Subcutaneous abdominal adipose tissue (tissue), 5 donors: ENCODE results near the gene DDHD1.

Experiments used
- H3K27ac ChIP-seq: one replicate; pipeline ENCODE4 v1.7.0; 2013; ENCODE audit warnings: low read depth, mild to moderate bottlenecking, inconsistent platforms, low read length, moderate library complexity
- H3K27me3 ChIP-seq, 5 donors: one replicate each; pipeline ENCODE4 v1.7.0; 2013; ENCODE audit warnings: low read length in 5 of 5, inconsistent platforms in 1 of 5; ENCODE audit not compliant: control insufficient read depth in 5 of 5, insufficient read depth in 4 of 5
- H3K36me3 ChIP-seq, 5 donors: one replicate each; pipeline ENCODE4 v1.7.0; 2013; ENCODE audit warnings: low read length in 5 of 5; ENCODE audit not compliant: control insufficient read depth in 5 of 5, insufficient read depth in 5 of 5
- H3K4me1 ChIP-seq, 5 donors: one replicate each; pipeline ENCODE4 v1.7.0; 2013; ENCODE audit warnings: low read length in 5 of 5, mild to moderate bottlenecking in 3 of 5, moderate library complexity in 1 of 5; ENCODE audit not compliant: control insufficient read depth in 5 of 5, insufficient read depth in 5 of 5
- H3K4me3 ChIP-seq, 5 donors: one replicate each; pipeline ENCODE4 v1.7.0; 2013; ENCODE audit warnings: low read length in 5 of 5, low read depth in 1 of 5
- H3K9ac ChIP-seq, 5 donors: one replicate each; pipeline ENCODE4 v1.7.0; 2013; ENCODE audit warnings: low read length in 5 of 5, mild to moderate bottlenecking in 4 of 5, moderate library complexity in 3 of 5
- H3K9me3 ChIP-seq, 5 donors: one replicate each; pipeline ENCODE4 v1.7.0; 2013; ENCODE audit warnings: low read length in 5 of 5; ENCODE audit not compliant: control insufficient read depth in 5 of 5
- donor health status: healthy.
- donor health status: healthy.
- donor health status: healthy.
- donor health status: healthy.
- donor health status: healthy.

Gene DDHD1

DNA sequence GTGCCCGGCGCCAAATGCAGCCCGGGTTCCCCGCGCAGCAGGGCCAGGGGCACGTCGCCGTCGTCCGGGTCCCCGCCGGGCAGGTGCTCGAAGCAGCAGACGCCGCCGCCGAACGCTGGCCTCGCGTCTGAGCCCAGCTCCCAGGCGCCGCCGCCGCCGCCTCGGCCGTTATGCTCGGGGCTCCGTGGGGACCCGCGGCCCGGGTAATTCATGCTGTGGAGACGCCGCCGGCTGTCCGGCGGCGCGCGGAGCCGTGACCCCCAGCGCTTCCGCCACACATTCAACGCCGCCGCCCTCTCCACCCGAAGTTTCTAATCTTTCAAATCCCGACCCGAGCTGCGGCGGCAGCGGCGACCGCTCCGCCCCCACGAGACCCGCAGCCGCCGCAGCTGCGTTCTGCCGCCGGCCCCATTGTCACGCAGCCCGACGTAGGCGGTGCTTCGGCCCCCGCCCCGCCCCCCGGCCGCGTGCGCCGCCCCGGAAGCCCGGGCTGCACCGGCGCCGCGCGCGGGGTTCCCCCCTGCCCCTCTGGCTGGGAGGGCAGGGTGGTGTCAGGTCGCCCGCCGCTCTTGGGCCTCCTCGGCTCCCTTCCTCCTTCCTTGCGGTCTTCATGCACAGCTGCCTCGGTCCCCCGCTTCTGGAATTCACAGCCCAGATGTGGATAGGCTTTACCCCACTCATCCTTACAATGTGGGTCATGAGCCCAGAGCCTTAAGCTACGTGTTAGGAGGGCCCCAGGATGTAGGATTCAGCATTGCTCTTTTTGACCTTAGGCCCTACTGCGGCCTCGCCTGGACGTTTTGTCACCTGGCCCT is at the start of gene DDHD1:
TSS of gene DDHD1 (minus strand) at position 437 of the 815 bp plus-strand sequence. CDS start at position 212, 225 bp downstream.
- Histone ChIP-seq H3K9me3 (no peaks in the 10 kb centered on the region), H3K4me1 (peaks cover 0 to 36% (median 30%) of the 10 kb centered on the region in 5 donors), H3K9ac (peak within 1 kb of the TSS in 4 of 5 donors; percentile 67 to 91 (median 83)), H3K36me3 (no peaks in the 10 kb centered on the region), H3K27me3 (no peaks in the 10 kb centered on the region), H3K4me3 (peak within 1 kb of the TSS; percentile 73 to 95 (median 86)), H3K27ac (peak within 1 kb of the TSS; percentile 73)

DNA sequence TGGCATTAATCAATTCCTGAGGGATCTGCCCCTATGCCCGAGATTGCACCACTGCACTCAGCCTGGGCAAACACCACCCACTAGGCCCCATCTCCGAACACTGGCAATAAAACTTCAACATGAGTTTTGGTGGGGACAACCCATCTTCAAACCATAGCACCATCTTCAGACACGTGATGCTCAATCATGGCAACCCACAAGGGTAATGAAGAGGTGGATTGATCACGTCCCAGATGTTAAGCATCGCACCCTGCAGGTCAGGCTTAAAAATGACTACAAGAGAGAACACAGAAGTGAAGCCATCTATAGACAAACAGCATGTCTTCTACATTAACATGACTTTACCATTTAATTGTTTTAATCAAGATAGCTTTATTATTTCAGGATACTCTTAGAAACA is 42.8 kb upstream of the DDHD1 start:
- no peak overlapping the region for H3K27ac ChIP-seq
- no peaks in the 10 kb centered on the region for H3K27me3 ChIP-seq

DNA sequence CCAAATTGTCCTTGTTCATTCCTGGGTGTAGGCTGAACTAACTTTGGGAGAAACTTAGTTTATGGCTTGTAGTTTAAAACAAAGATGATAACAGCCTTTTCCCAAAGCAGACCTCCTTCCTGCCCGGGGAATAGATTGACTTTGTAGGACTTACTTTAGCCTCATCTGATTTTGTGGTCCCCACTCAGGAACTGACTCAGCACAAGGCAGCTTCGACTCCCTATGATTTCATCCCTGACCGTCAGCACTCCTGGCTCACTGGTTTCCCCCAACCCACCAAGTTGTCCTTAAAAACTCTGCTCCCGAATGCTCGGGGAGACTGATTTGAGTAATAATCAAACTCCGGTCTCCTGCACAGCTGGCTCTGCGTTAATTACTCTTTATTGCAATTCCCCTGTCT is 40.1 kb upstream of the DDHD1 start:
- Histone ChIP-seq H3K36me3 (no peaks in the 10 kb centered on the region), H3K9me3 (no peaks in the 10 kb centered on the region), H3K9ac (no peak overlapping the region), H3K27ac (no peak overlapping the region), H3K27me3 (no peaks in the 10 kb centered on the region), H3K4me1 (peaks cover 0 to 6% (median 0%) of the 10 kb centered on the region in 5 donors), H3K4me3 (no peak overlapping the region)

More for the DNA sequence above, 42.8 kb upstream of the DDHD1 start:
- Histone ChIP-seq H3K9ac (no peak overlapping the region), H3K9me3 (no peaks in the 10 kb centered on the region), H3K4me3 (no peak overlapping the region), H3K36me3 (no peaks in the 10 kb centered on the region), H3K4me1 (peaks cover 0 to 6% (median 0%) of the 10 kb centered on the region in 5 donors)

DNA sequence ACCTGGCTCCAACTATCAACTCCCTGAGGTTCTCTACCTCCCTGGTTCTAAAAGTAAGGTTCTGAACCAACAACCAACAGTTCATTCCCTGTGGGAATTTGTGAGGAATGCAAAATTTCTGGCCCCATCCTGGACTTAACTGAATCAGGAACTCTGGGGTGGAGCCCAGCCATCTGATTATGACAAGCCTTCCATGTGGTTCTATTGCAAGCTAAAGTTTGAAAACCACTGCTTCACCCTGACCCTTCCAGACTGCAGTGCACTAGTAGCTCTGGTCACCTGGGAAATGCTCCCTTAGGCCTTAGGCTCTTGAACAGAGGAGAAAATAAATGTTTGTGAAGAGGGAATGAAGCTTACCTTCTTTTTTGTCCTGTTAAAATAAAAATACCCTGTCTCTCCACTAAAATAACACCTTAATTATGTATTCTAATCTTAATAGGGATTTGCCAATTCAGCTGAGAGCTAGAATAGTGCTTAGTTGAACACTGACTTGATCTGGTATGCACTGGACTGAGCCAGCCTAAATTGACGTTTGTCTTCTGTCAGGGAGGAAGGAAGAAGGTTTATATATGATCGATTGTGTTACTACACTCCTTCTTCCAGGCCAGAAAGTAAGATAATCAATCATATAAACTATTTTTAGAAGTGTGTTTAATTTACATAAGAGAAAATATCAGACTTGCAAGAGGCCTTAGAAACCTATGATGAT is 39.1 kb upstream of the DDHD1 start:
- H3K36me3 ChIP-seq, result no peaks in the 10 kb centered on the region
- H3K4me3 ChIP-seq, result no peak overlapping the region
- H3K9ac ChIP-seq, result no peak overlapping the region
- H3K27me3 ChIP-seq, result no peaks in the 10 kb centered on the region
- peaks cover 0 to 6% (median 0%) of the 10 kb centered on the region in 5 donors for H3K4me1 ChIP-seq
- H3K9me3 ChIP-seq, result no peaks in the 10 kb centered on the region
- H3K27ac ChIP-seq, result no peak overlapping the region

DNA sequence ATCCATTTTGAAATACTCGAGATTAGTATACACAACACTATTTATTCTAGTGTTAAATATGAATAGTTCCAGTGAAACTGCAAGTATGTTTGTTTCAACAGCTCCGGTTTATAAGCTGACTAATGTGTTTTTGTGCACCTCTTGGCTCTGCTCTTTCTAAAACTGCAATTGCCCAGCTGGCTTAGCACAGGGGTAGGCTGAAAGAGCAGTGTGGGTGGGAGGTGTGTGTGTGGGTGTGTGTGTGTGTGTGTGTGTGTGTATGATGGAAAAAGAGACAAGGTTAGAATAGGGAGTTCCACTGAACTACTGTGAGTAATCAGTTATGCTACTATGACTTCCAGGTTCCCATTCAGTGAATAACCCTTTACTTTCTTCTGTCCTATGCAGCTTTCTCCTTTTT is 37.8 kb upstream of the DDHD1 start:
- H3K27me3 ChIP-seq, result no peaks in the 10 kb centered on the region
- no peak overlapping the region for H3K4me3 ChIP-seq
- H3K9ac ChIP-seq, result no peak overlapping the region
- H3K9me3 ChIP-seq, result no peaks in the 10 kb centered on the region
- peaks cover 0 to 6% (median 0%) of the 10 kb centered on the region in 5 donors for H3K4me1 ChIP-seq
- H3K36me3 ChIP-seq, result no peaks in the 10 kb centered on the region
- no peak overlapping the region for H3K27ac ChIP-seq

DNA sequence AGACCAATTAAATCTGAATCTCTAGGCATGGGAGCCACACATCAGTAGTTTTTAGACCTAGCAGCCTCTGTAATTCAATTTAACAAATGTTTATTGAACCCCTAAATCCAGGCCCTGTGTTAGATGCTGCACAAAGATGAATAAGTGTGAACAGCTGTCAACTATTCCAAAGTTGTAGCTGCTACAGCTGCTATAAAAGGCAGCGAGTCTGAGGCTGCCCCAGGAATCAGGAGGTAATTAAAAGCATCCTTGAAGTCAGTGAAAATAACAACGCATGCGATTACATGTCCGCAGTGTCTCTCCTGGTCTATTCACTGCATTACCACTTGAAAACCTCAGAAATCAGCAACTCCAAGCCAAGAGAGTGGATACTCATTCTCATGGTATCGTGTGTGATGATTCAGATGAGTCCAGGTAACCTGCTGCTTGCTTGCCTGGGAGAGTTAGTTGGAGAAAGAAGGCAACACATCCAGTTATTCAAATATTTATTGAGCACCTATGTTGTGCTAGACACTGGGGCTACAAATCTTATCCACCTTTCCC is 34.9 kb upstream of the DDHD1 start:
- H3K36me3 ChIP-seq, result no peaks in the 10 kb centered on the region

DNA sequence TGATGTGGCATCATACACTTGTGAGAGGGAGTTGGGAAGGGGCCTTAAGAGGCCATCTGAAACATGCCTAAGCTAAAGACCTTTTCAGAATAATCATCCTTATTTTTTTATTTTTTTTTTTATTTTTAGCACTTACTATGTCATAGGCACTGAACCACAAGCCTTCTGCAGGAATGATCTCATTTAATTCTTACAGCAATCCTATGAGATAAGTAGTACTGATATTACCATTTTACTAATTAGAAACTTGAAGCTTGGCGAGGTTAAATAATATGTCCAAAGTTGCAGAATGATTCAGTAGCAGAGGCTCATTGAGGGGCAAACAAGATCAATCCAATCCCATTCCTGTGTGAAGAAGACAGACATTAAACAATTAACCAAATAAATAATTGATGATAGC is 33.4 kb upstream of the DDHD1 start:
- H3K36me3 ChIP-seq, result no peaks in the 10 kb centered on the region
- no peak overlapping the region for H3K9ac ChIP-seq
- no peaks in the 10 kb centered on the region for H3K27me3 ChIP-seq
- peaks cover 0 to 5% (median 0%) of the 10 kb centered on the region in 5 donors for H3K4me1 ChIP-seq
- no peak overlapping the region for H3K27ac ChIP-seq
- no peak overlapping the region for H3K4me3 ChIP-seq
- no peaks in the 10 kb centered on the region for H3K9me3 ChIP-seq

More for the DNA sequence above, 34.9 kb upstream of the DDHD1 start:
- Histone ChIP-seq H3K9ac (no peak overlapping the region), H3K27ac (no peak overlapping the region), H3K9me3 (no peaks in the 10 kb centered on the region), H3K4me3 (no peak overlapping the region), H3K27me3 (no peaks in the 10 kb centered on the region), H3K4me1 (peaks cover 0 to 6% (median 3%) of the 10 kb centered on the region in 5 donors)

DNA sequence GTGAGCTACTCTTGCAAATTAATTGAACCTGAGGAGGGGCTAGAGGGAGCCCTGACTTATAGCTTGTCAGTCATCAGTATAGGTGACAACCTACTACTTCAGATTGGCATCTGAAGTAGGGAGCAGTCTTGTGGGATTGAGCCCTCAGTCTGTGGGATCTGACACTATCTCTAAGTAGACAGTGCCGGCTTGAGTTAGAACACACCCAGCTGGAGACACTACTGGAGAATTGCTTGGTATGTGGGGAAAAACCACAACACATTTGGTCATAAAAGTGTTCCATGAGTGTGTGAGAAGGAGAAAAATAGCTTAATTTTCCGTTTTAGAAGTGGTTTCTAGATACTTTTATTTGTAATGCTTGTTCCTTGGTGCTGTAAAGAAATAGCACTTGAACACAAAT is 30.5 kb upstream of the DDHD1 start:
- Histone ChIP-seq H3K9me3 (no peaks in the 10 kb centered on the region), H3K4me3 (no peak overlapping the region), H3K27ac (no peak overlapping the region), H3K27me3 (no peaks in the 10 kb centered on the region), H3K4me1 (peaks cover 0 to 5% (median 0%) of the 10 kb centered on the region in 5 donors), H3K9ac (no peak overlapping the region), H3K36me3 (no peaks in the 10 kb centered on the region)

DNA sequence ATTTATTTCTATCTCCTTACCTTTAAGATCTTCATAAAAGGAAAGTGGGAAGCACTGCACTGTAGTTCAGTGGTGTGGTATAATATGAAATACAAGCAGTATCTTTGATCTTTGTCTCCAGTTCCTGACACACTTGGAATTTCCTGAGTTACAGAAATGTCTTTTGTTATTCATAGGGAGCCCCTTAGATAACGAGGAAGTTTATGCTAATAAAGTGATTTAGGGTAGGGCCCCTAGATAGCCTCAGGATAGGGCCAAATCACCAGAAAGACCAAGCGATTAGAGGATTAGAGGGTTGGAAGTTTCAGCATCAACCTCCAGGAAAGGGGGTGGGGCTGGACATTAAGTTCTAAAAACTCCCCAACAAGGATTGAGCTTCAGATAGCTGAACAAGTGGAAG is 29.9 kb upstream of the DDHD1 start:
- Histone ChIP-seq H3K9ac (no peak overlapping the region), H3K4me3 (no peak overlapping the region), H3K36me3 (no peaks in the 10 kb centered on the region), H3K27ac (no peak overlapping the region), H3K27me3 (no peaks in the 10 kb centered on the region), H3K4me1 (peaks cover 0 to 5% (median 0%) of the 10 kb centered on the region in 5 donors), H3K9me3 (no peaks in the 10 kb centered on the region)
